ENCODE results near the gene CPLX1. TPM values are rescaled to one million over a fixed set of nuclear protein-coding genes. Genes with fewer than 3 reads are reported as not detected.
A peak's percentile ranks its signal among the peaks of the same experiment; 100 is the strongest.
"Not testable (repeated sequence)": the region's sequence is repeated elsewhere in the genome, so short reads cannot be mapped to it uniquely, and the experiment has no call there.

Gene CPLX1
- total RNA-seq, 2 donors from 2014 or later = 1.0 to 1.9 TPM

DNA sequence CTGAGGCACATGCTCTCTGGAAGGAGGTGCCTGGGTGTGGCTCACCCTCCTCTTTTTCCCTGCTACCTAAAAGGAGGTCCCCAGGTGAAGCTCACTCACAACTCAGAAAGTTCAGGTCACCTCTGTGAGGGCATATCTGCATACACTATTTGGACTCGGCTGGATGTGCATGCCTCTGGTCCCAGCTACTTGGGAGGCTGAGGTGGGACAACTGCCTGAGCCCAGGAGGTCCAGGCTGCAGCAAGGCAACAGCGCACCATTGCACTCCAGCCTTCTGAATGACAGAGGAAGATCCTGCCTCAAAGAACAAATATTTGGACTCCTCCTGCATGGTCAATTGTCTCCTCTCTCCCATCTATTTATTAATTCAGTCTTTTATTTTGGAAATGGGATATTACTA, 46.4 kb downstream of the CPLX1 start:
- Mint-ChIP-seq H3K27me3 (ENCODE audit: insufficient read depth) (peaks cover 20% of the 10 kb centered on the region), H3K4me3 (peak overlapping the region; percentile 81), H3K4me1 (peaks cover 16% of the 10 kb centered on the region), H3K9me3 (peaks cover 3% of the 10 kb centered on the region), H3K27ac (peak overlapping the region; percentile 66), H3K36me3 (ENCODE audit: low read depth) (peaks cover 59% of the 10 kb centered on the region)
- Histone ChIP-seq H3K9ac (ENCODE audit: extremely low read depth, low read length, poor library complexity, severe bottlenecking) (no peak overlapping the region), H3K27me3 (ENCODE audit: control insufficient read depth, insufficient read depth, low read length, poor library complexity, severe bottlenecking) (peaks cover 16% of the 10 kb centered on the region), H3K27ac (ENCODE audit: low read depth, low read length) (no peak overlapping the region), H3K4me3 (ENCODE audit: low read length) (peak overlapping the region; percentile 89), H3K9me3 (ENCODE audit: control insufficient read depth, low read length) (peaks cover 17% of the 10 kb centered on the region), H3K36me3 (ENCODE audit: control insufficient read depth, insufficient read depth, low read length) (peaks cover 61% of the 10 kb centered on the region), H3K4me1 (ENCODE audit: control insufficient read depth, insufficient read depth, low read length) (no peaks in the 10 kb centered on the region)
- WGBS, 2 experiments (ENCODE audit: insufficient coverage in 1 of 2, insufficient read length in 1 of 2) = 93 to 100% methylated on average over 2 of the region's 2 CpGs
- DNase-seq = no peak
- TF ChIP-seq, protein P1, sequence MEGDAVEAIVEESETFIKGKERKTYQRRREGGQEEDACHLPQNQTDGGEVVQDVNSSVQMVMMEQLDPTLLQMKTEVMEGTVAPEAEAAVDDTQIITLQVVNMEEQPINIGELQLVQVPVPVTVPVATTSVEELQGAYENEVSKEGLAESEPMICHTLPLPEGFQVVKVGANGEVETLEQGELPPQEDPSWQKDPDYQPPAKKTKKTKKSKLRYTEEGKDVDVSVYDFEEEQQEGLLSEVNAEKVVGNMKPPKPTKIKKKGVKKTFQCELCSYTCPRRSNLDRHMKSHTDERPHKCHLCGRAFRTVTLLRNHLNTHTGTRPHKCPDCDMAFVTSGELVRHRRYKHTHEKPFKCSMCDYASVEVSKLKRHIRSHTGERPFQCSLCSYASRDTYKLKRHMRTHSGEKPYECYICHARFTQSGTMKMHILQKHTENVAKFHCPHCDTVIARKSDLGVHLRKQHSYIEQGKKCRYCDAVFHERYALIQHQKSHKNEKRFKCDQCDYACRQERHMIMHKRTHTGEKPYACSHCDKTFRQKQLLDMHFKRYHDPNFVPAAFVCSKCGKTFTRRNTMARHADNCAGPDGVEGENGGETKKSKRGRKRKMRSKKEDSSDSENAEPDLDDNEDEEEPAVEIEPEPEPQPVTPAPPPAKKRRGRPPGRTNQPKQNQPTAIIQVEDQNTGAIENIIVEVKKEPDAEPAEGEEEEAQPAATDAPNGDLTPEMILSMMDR (conservative IDR thresholded peaks at IDR 0.05) = no peak

DNA sequence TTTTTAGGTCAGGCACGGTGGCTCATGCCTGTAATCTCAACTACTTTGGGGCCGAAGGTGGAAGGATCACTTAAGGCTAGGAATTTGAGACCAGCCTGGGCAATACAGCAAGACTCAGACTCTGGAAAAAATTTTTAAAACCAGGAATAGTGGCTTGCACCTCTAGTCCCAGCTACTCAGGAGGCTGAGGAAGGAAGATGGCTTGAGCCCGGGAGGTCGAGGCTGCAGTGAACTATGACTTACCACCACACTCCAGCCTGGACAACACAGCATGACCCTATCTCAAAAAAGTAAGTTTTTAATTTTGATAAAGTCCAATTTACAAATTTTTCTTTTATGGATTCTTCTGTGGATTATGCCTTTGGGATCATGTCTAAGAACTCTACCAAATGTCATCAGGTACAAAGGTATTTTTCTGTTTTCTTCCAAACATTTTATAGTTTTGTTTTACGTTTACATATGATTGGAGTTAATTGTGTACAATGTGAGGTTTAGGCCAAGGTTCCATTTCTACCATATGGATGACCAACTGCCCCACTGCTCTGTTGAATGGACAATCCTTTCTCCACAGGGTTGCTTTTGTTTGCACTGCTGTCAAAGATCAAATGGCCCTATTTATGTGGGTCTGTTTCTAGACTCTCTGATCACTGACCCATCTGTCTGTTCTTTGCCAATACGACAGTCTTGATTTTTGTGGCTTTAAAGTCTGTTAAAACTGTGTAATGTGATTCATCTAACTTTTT, 48.2 kb downstream of the CPLX1 start:
- TF ChIP-seq, protein P1 (conservative IDR thresholded peaks at IDR 0.05) = no peak

DNA sequence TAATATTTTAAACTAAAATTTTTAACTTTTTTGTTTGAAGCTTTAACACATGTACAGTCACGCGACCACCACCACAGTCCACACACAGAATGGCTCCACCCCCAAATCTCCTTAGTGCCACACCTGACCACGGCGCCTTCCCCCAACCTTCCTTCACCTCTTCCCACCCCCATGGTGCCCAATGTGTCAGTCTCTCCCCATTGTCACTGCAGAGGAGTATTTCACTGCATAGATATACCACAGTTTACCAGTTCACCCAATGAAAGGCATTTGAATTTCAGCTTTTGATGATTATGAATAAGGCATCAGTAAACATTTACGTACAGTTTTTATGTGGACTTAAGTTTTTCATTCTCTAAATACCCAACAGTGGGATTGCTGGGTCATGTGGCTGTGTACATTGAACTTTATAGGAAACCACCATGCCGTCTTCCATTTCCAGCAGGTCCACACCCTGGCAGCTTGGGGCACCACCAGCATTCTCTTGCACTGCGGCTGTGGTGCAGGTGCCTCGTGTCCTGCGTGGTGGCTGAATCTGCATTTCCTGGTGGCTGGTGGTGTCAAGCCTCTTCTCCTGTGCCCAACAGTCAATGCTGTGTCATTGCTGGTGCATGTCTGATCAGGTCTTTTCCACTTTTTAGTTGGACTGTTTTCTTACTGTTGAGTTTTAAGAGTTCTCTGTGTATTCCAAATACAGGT, 49.0 kb downstream of the CPLX1 start:
- Histone ChIP-seq H3K36me3 (ENCODE audit: control insufficient read depth, insufficient read depth, low read length) (peaks cover 77% of the 10 kb centered on the region), H3K4me3 (ENCODE audit: low read length) (no peak overlapping the region), H3K27me3 (ENCODE audit: control insufficient read depth, insufficient read depth, low read length, poor library complexity, severe bottlenecking) (no peaks in the 10 kb centered on the region), H3K27ac (ENCODE audit: low read depth, low read length) (no peak overlapping the region), H3K9me3 (ENCODE audit: control insufficient read depth, low read length) (peaks cover 17% of the 10 kb centered on the region), H3K9ac (ENCODE audit: extremely low read depth, low read length, poor library complexity, severe bottlenecking) (no peak overlapping the region), H3K4me1 (ENCODE audit: control insufficient read depth, insufficient read depth, low read length) (no peaks in the 10 kb centered on the region)
- H3K27ac Mint-ChIP-seq = no peak overlapping the region
- H3K9me3 Mint-ChIP-seq = peaks cover 7% of the 10 kb centered on the region
- no peaks in the 10 kb centered on the region for H3K27me3 Mint-ChIP-seq (ENCODE audit: insufficient read depth)
- WGBS, 2 experiments (ENCODE audit: insufficient coverage in 1 of 2, insufficient read length in 1 of 2) = 93 to 97% methylated on average over 7 to 9 of the region's 9 CpGs
- H3K4me1 Mint-ChIP-seq = peaks cover 12% of the 10 kb centered on the region
- peaks cover 71% of the 10 kb centered on the region for H3K36me3 Mint-ChIP-seq (ENCODE audit: low read depth)
- TF ChIP-seq, protein P1 (conservative IDR thresholded peaks at IDR 0.05) = no peak
- no peak for DNase-seq
- no peak overlapping the region for H3K4me3 Mint-ChIP-seq

More for the DNA sequence above, 48.2 kb downstream of the CPLX1 start:
- Histone ChIP-seq H3K27me3 (ENCODE audit: control insufficient read depth, insufficient read depth, low read length, poor library complexity, severe bottlenecking) (no peaks in the 10 kb centered on the region), H3K4me1 (ENCODE audit: control insufficient read depth, insufficient read depth, low read length) (no peaks in the 10 kb centered on the region), H3K9me3 (ENCODE audit: control insufficient read depth, low read length) (peaks cover 17% of the 10 kb centered on the region), H3K9ac (ENCODE audit: extremely low read depth, low read length, poor library complexity, severe bottlenecking) (no peak overlapping the region), H3K4me3 (ENCODE audit: low read length) (no peak overlapping the region), H3K36me3 (ENCODE audit: control insufficient read depth, insufficient read depth, low read length) (peaks cover 76% of the 10 kb centered on the region), H3K27ac (ENCODE audit: low read depth, low read length) (no peak overlapping the region)
- Mint-ChIP-seq H3K36me3 (ENCODE audit: low read depth) (peaks cover 68% of the 10 kb centered on the region), H3K27me3 (ENCODE audit: insufficient read depth) (peaks cover 3% of the 10 kb centered on the region), H3K4me1 (peaks cover 17% of the 10 kb centered on the region), H3K27ac (no peak overlapping the region), H3K4me3 (no peak overlapping the region), H3K9me3 (peaks cover 7% of the 10 kb centered on the region)
- DNase-seq = no peak
- 87 to 96% methylated on average over 3 to 6 of the region's 6 CpGs for WGBS, 2 experiments (ENCODE audit: insufficient coverage in 1 of 2, insufficient read length in 1 of 2)

DNA sequence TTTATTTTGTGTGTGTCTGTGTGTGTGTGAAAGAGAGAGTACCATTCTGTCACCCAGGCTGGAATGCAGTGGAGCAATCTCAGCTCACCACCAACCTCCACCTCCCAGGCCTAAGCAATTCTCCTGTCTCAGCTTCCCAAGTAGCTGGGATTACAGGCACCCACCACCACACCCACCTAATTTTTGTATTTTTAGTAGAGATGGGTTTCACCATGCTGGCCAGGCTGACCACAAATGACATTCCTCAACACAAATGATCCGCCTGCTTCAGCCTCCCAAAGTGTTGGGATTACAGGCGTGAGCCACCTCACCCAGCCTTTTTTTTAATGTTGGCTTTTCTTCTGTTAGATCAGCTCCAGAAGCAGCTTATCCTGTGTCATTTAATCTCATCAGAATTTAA, 50.4 kb downstream of the CPLX1 start:
- not testable (repeated sequence) for H3K27ac ChIP-seq (ENCODE audit: low read depth, low read length); H3K4me3 Mint-ChIP-seq; H3K4me1 ChIP-seq (ENCODE audit: control insufficient read depth, insufficient read depth, low read length); H3K4me3 ChIP-seq (ENCODE audit: low read length); H3K27me3 ChIP-seq (ENCODE audit: control insufficient read depth, insufficient read depth, low read length, poor library complexity, severe bottlenecking); H3K27me3 Mint-ChIP-seq (ENCODE audit: insufficient read depth); H3K9ac ChIP-seq (ENCODE audit: extremely low read depth, low read length, poor library complexity, severe bottlenecking); H3K27ac Mint-ChIP-seq; H3K9me3 Mint-ChIP-seq
- peaks cover 10% of the 10 kb centered on the region for H3K4me1 Mint-ChIP-seq
- H3K9me3 ChIP-seq (ENCODE audit: control insufficient read depth, low read length) = peaks cover 17% of the 10 kb centered on the region
- WGBS, 2 experiments (ENCODE audit: insufficient coverage in 1 of 2, insufficient read length in 1 of 2) = 94 to 100% methylated on average over 2 of the region's 2 CpGs
- peaks cover 75% of the 10 kb centered on the region for H3K36me3 Mint-ChIP-seq (ENCODE audit: low read depth)
- DNase-seq = peak; percentile 30
- H3K36me3 ChIP-seq (ENCODE audit: control insufficient read depth, insufficient read depth, low read length) = peaks cover 84% of the 10 kb centered on the region
